Measurements from ENCODE around the gene TBC1D5. TPM values are rescaled to one million over a fixed set of nuclear protein-coding genes. Genes with fewer than 3 reads are reported as not detected.

TBC1D5 gene
- polyA plus RNA-seq, 1 experiment: 44.6 TPM

GRCh38 chr3:17456046-17456445, 286.4 kb downstream of the TBC1D5 start:
- CTCF ChIA-PET: no interaction called here
- no peak for DNase-seq (ENCODE audit: low read depth, low spot score)

DNA sequence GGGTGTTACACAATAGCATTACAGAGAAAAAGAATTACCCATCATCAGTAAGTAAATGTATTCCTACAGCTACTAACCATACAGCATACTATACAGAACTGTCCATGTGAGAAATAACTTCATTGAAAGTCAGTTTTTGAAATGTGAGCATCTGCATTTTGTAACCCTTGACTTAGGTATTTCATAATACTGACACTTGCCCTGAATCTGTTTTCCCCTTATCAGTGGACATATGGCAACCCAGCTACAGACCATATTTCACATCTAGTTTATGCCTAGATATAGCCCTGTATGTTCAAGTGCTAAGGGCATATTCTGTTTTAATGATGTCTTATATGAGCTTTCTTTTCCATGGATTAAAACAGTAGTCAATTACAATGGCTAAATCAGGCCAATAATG, 297.6 kb downstream of the TBC1D5 start:
- CTCF ChIA-PET: interaction anchor here (0.9 kb wide), 1 partner anchor 397 kb away, joined by 4 read pairs; no protein-coding TSS in a partner anchor
- H3K9me3 ChIP-seq (ENCODE audit: control insufficient read depth, insufficient read depth, low read length): no peaks in the 10 kb centered on the region
- DNase-seq (ENCODE audit: low read depth, low spot score): no peak
- no peak overlapping the region for H3K4me3 ChIP-seq (ENCODE audit: low read depth, low read length)
- no peak overlapping the region for H3K27ac ChIP-seq (ENCODE audit: low read depth, low read length)
- TF ChIP-seq CTCF (IDR thresholded peaks at IDR 0.05; ENCODE audit: low read depth, low read length): no peak
- POLR2A ChIA-PET: no interaction called here
- no peaks in the 10 kb centered on the region for H3K27me3 ChIP-seq (ENCODE audit: control insufficient read depth, insufficient read depth, low read length)

More at GRCh38 chr3:17456046-17456445, 286.4 kb downstream of the TBC1D5 start:
- POLR2A ChIA-PET: no interaction called here
- no peaks in the 10 kb centered on the region for H3K9me3 ChIP-seq (ENCODE audit: control insufficient read depth, insufficient read depth, low read length)
- no peaks in the 10 kb centered on the region for H3K27me3 ChIP-seq (ENCODE audit: control insufficient read depth, insufficient read depth, low read length)
- H3K4me3 ChIP-seq (ENCODE audit: low read depth, low read length): no peak overlapping the region
- no peak for TF ChIP-seq CTCF (IDR thresholded peaks at IDR 0.05; ENCODE audit: low read depth, low read length)
- no peak overlapping the region for H3K27ac ChIP-seq (ENCODE audit: low read depth, low read length)

GRCh38 chr3:17443142-17443541, 299.3 kb downstream of the TBC1D5 start:
- Histone ChIP-seq H3K4me3 (ENCODE audit: low read depth, low read length) (no peak overlapping the region), H3K27me3 (ENCODE audit: control insufficient read depth, insufficient read depth, low read length) (no peaks in the 10 kb centered on the region), H3K9me3 (ENCODE audit: control insufficient read depth, insufficient read depth, low read length) (no peaks in the 10 kb centered on the region), H3K27ac (ENCODE audit: low read depth, low read length) (no peak overlapping the region)
- TF ChIP-seq CTCF (IDR thresholded peaks at IDR 0.05; ENCODE audit: low read depth, low read length): no peak
- DNase-seq (ENCODE audit: low read depth, low spot score): no peak
- CTCF ChIA-PET: interaction anchor here (1.5 kb wide), 1 partner anchor 30 kb away, joined by 4 read pairs; no protein-coding TSS in a partner anchor
- POLR2A ChIA-PET: no interaction called here

DNA sequence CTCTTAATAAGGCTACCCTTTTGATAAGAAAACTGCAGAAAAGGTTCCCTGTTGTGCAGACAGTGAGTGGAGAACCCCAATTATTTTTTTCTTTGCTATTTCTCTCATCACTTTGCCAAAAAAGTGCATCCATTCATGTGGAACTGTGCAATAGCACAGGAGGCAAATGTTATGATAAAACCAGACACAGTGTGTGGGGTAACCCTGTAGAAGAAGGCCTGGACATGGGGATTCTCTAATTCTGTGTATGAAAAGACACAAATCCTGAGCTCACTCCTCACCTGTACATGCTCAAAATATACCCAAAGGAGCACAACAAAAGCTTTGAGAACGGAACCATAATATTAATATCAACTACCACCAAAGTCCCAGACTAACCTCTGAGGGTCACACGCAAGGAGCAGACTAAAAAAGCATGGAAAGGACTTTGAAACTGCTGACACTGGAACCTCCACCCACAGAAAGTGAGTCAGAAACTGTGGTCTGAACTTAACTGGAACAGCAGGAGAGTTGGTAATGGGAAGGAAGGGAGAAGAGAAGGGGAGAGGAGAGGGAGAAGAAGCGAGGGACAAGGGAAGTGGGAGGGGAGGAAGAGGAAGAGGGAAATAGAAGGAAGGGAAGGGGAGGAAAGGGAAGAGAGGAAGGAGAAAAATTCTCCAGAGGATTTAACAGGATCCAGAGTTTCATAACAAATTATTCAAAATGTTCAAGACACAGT, 299.9 kb downstream of the TBC1D5 start:
- Histone ChIP-seq H3K4me3 (ENCODE audit: low read depth, low read length) (no peak overlapping the region), H3K27ac (ENCODE audit: low read depth, low read length) (no peak overlapping the region), H3K9me3 (ENCODE audit: control insufficient read depth, insufficient read depth, low read length) (no peaks in the 10 kb centered on the region), H3K27me3 (ENCODE audit: control insufficient read depth, insufficient read depth, low read length) (no peaks in the 10 kb centered on the region)
- ChIA-PET POLR2A (no interaction called here), CTCF (interaction anchor here (1.5 kb wide), 1 partner anchor 29 kb away, joined by 4 read pairs; no protein-coding TSS in a partner anchor)
- no peak for DNase-seq (ENCODE audit: low read depth, low spot score)
- no peak for TF ChIP-seq CTCF (IDR thresholded peaks at IDR 0.05; ENCODE audit: low read depth, low read length)

DNA sequence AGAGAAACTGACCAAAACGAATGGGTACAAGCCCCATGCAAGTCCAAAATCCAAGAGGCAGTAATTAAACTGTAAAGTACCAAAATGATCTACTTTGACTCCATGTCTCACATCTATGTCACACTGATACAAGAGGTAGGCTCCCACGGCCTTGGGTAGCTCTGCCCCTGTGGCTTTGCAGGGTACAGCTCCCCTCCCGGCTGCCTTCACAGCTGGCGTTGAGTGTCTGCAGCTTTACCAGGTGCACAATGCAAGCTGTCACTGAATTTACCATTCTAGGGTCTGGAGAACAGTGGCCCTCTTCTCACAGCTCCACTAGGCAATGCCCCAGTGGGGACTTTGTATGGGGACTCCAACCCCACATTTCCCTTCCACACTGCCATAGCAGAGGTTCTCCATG, 308.6 kb downstream of the TBC1D5 start:
- TF ChIP-seq CTCF (IDR thresholded peaks at IDR 0.05; ENCODE audit: low read depth, low read length): no peak
- H3K9me3 ChIP-seq (ENCODE audit: control insufficient read depth, insufficient read depth, low read length): no peaks in the 10 kb centered on the region
- DNase-seq (ENCODE audit: low read depth, low spot score): no peak
- POLR2A ChIA-PET: no interaction called here
- H3K4me3 ChIP-seq (ENCODE audit: low read depth, low read length): no peak overlapping the region
- CTCF ChIA-PET: interaction anchor here (6.1 kb wide), 1 partner anchor 408 kb away, joined by 95 read pairs; no protein-coding TSS in a partner anchor
- H3K27me3 ChIP-seq (ENCODE audit: control insufficient read depth, insufficient read depth, low read length): no peaks in the 10 kb centered on the region
- H3K27ac ChIP-seq (ENCODE audit: low read depth, low read length): no peak overlapping the region

Measured in AG04450 (cell line).